ENCODE data around the gene SNRNP48. TPM values are rescaled to one million over a fixed set of nuclear protein-coding genes. Genes with fewer than 3 reads are reported as not detected.

Gene SNRNP48
- total RNA-seq, 1 experiment from 2014 or later = 29.1 TPM

DNA sequence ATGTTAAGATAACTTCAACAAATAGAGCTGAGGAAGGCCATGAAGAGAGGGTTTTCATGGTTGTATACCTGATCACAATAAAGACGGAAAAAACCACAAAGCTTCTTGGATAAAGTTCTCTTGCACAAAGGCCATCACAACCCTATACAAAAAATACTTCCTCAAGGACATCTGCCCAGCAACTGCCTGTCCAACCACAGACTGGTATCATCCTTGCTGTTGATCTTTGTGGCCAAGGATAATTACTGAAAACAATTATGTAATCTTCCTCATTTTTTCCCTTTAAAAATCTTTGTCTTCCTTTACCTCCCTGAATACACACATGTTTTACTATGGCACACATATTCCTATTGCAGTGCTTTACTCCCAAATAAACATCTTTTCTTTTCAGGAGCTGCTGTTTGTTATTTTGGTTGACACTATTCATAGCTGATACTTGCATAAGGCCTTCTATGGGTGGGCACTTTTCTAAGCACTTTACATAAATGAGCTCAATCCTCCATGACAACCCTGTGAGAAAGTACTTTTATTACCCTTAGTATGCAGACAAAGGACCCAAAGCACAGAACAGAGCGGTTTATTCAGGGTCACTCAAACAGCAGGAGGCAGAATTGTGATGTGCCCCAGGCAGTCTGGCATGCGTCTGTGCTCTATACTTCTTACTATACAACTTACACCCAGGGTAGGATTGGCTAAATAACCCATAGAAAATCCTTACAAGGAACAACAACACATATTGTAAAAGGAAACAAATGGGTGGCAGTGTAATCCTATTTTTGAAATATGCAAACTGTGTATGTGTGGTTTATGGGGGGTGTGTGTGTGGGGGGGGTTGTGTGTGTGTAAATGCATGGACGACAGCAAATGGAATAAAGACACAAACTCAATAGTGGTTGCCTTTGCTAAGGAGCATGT lies 35.1 kb downstream of the SNRNP48 start:
- Mint-ChIP-seq H3K9me3 (ENCODE audit: unreplicated experiment) (no peaks in the 10 kb centered on the region), H3K4me3 (ENCODE audit: unreplicated experiment) (no peak overlapping the region), H3K27ac (ENCODE audit: unreplicated experiment) (no peak overlapping the region), H3K4me1 (ENCODE audit: low read depth, unreplicated experiment) (no peaks in the 10 kb centered on the region), H3K36me3 (ENCODE audit: insufficient read depth, unreplicated experiment) (no peaks in the 10 kb centered on the region), H3K27me3 (ENCODE audit: insufficient read depth, unreplicated experiment) (peaks cover 2% of the 10 kb centered on the region)
- intact Hi-C loops (cut with micrococcal nuclease; ENCODE audit: unreplicated experiment) = no loop called here
- Histone ChIP-seq H3K9me3 (no peaks in the 10 kb centered on the region), H3K4me3 (ENCODE audit: low read depth, low read length) (no peak overlapping the region), H3K27me3 (replicated peaks; ENCODE audit: control insufficient read depth, insufficient read depth, low read length) (no peaks in the 10 kb centered on the region), H3K36me3 (ENCODE audit: control insufficient read depth, insufficient read depth, low read length) (no peaks in the 10 kb centered on the region), H3K4me1 (no peaks in the 10 kb centered on the region)
- TF ChIP-seq, protein P1, sequence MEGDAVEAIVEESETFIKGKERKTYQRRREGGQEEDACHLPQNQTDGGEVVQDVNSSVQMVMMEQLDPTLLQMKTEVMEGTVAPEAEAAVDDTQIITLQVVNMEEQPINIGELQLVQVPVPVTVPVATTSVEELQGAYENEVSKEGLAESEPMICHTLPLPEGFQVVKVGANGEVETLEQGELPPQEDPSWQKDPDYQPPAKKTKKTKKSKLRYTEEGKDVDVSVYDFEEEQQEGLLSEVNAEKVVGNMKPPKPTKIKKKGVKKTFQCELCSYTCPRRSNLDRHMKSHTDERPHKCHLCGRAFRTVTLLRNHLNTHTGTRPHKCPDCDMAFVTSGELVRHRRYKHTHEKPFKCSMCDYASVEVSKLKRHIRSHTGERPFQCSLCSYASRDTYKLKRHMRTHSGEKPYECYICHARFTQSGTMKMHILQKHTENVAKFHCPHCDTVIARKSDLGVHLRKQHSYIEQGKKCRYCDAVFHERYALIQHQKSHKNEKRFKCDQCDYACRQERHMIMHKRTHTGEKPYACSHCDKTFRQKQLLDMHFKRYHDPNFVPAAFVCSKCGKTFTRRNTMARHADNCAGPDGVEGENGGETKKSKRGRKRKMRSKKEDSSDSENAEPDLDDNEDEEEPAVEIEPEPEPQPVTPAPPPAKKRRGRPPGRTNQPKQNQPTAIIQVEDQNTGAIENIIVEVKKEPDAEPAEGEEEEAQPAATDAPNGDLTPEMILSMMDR (IDR thresholded peaks at IDR 0.05; ENCODE audit: insufficient read depth in 1 of 2, low read depth in 1 of 2, low read length in 1 of 2, severe bottlenecking in 1 of 2, unreplicated experiment in 1 of 2) = no peak
- BruUV-seq (replicated peaks) = no TSS peak
- POLR2A ChIA-PET = no interaction called here
- CTCF ChIA-PET = no interaction called here
- DNase-seq = no peak

DNA sequence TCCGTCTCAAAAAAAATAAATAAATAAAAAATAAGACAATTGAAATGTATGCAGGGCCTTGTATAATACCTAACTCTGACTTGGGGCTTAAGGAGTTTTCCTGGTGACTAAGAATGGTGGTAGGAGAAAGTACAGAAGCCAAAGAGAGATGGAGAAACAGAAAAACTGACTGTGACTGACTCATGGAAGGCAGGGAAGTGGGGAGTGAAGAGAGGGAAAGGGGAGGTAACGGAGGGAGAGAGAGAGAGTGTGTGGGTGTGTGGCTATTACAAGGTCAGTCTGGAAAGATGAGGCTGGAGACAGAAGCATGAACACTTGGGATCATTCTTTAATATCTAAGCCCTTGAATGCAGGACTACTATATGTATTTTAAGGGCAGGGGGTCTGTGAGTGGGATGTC lies 38.5 kb downstream of the SNRNP48 start:
- H3K4me3 Mint-ChIP-seq (ENCODE audit: unreplicated experiment) = no peak overlapping the region
- Histone ChIP-seq H3K27me3 (replicated peaks; ENCODE audit: control insufficient read depth, insufficient read depth, low read length) (no peaks in the 10 kb centered on the region), H3K4me1 (no peaks in the 10 kb centered on the region), H3K36me3 (ENCODE audit: control insufficient read depth, insufficient read depth, low read length) (no peaks in the 10 kb centered on the region), H3K9me3 (no peaks in the 10 kb centered on the region), H3K4me3 (ENCODE audit: low read depth, low read length) (no peak overlapping the region)
- CTCF ChIA-PET = no interaction called here
- POLR2A ChIA-PET = interaction anchor here (0.6 kb wide), 1 partner anchor 945 kb away, joined by 3 read pairs; no protein-coding TSS in a partner anchor
- TF ChIP-seq, protein P1 (IDR thresholded peaks at IDR 0.05; ENCODE audit: insufficient read depth in 1 of 2, low read depth in 1 of 2, low read length in 1 of 2, severe bottlenecking in 1 of 2, unreplicated experiment in 1 of 2) = no peak
- intact Hi-C loops (cut with micrococcal nuclease; ENCODE audit: unreplicated experiment) = no loop called here
- H3K27me3 Mint-ChIP-seq (ENCODE audit: insufficient read depth, unreplicated experiment) = peaks cover 2% of the 10 kb centered on the region
- BruUV-seq (replicated peaks) = no TSS peak
- no peaks in the 10 kb centered on the region for H3K36me3 Mint-ChIP-seq (ENCODE audit: insufficient read depth, unreplicated experiment)
- H3K27ac Mint-ChIP-seq (ENCODE audit: unreplicated experiment) = no peak overlapping the region
- no peak for DNase-seq
- no peaks in the 10 kb centered on the region for H3K4me1 Mint-ChIP-seq (ENCODE audit: low read depth, unreplicated experiment)
- H3K9me3 Mint-ChIP-seq (ENCODE audit: unreplicated experiment) = no peaks in the 10 kb centered on the region

DNA sequence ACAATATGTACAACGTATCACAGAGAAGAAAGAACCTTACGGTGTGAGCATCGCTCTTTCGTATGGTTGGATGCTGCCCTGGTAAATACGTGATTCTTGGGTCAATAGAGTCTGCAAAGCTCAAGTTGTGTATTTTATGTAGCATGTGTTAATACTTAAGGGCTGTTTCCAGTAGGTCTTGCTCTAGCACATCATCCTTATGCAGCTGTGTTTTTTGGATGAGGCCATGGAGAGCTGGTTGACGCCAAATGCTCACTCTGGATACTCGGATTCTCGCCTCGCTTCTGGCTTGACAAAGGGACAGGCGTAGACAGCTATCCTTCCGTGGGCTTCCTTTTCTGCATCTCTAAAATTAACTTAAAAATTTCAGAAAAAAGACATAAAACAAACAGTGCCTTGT lies 38.9 kb downstream of the SNRNP48 start:
- no peak for DNase-seq
- Mint-ChIP-seq H3K9me3 (ENCODE audit: unreplicated experiment) (no peaks in the 10 kb centered on the region), H3K27me3 (ENCODE audit: insufficient read depth, unreplicated experiment) (peaks cover 2% of the 10 kb centered on the region), H3K4me3 (ENCODE audit: unreplicated experiment) (no peak overlapping the region), H3K4me1 (ENCODE audit: low read depth, unreplicated experiment) (no peaks in the 10 kb centered on the region), H3K36me3 (ENCODE audit: insufficient read depth, unreplicated experiment) (no peaks in the 10 kb centered on the region), H3K27ac (ENCODE audit: unreplicated experiment) (no peak overlapping the region)
- no peaks in the 10 kb centered on the region for H3K36me3 ChIP-seq (ENCODE audit: control insufficient read depth, insufficient read depth, low read length)
- TF ChIP-seq, protein P1 (IDR thresholded peaks at IDR 0.05; ENCODE audit: insufficient read depth in 1 of 2, low read depth in 1 of 2, low read length in 1 of 2, severe bottlenecking in 1 of 2, unreplicated experiment in 1 of 2) = no peak
- intact Hi-C loops (cut with micrococcal nuclease; ENCODE audit: unreplicated experiment) = no loop called here
- CTCF ChIA-PET = no interaction called here
- no peaks in the 10 kb centered on the region for H3K4me1 ChIP-seq
- POLR2A ChIA-PET = interaction anchor here (0.6 kb wide), 1 partner anchor 945 kb away, joined by 3 read pairs; no protein-coding TSS in a partner anchor
- H3K4me3 ChIP-seq (ENCODE audit: low read depth, low read length) = no peak overlapping the region
- no peaks in the 10 kb centered on the region for H3K27me3 ChIP-seq (replicated peaks; ENCODE audit: control insufficient read depth, insufficient read depth, low read length)
- H3K9me3 ChIP-seq = no peaks in the 10 kb centered on the region
- no TSS peak for BruUV-seq (replicated peaks)

Data from Caco-2 (cell line).